ENCODE data around the gene KRTAP19-5.

KRTAP19-5 gene

DNA sequence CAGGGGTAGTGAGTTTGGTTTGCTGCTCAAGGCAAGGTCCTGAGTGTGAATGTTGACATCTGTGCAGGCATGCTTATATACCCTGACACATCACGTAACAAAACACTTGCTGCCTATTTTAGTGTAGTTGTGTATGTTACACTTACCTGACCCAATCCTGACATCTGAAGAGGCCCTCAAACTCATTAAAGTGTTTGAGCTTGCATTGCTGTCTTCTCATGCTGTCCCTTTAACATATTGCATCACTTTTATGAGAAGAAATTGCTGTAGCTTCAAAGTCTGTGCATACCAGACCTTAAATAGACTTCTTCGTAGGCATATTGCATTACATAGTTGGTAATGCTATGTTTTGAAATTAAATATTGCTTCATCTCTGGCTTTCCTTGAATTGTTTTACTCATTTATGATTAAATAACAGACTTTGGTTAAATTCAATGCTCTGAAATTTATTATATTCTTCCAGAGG, 9.9 kb downstream of the KRTAP19-5 start, which contains the start of gene KRTAP19-3:
Gene KRTAP19-3 (minus strand): TSS at position 51 of the 466 bp plus-strand sequence. CDS start 56 bp downstream, outside the sequence.
- H3K4me3 ChIP-seq (replicated peaks; ENCODE audit: low read depth, low read length), result no peak within 1 kb of the TSS
- TF ChIP-seq, protein P1, sequence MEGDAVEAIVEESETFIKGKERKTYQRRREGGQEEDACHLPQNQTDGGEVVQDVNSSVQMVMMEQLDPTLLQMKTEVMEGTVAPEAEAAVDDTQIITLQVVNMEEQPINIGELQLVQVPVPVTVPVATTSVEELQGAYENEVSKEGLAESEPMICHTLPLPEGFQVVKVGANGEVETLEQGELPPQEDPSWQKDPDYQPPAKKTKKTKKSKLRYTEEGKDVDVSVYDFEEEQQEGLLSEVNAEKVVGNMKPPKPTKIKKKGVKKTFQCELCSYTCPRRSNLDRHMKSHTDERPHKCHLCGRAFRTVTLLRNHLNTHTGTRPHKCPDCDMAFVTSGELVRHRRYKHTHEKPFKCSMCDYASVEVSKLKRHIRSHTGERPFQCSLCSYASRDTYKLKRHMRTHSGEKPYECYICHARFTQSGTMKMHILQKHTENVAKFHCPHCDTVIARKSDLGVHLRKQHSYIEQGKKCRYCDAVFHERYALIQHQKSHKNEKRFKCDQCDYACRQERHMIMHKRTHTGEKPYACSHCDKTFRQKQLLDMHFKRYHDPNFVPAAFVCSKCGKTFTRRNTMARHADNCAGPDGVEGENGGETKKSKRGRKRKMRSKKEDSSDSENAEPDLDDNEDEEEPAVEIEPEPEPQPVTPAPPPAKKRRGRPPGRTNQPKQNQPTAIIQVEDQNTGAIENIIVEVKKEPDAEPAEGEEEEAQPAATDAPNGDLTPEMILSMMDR (IDR thresholded peaks at IDR 0.05; ENCODE audit: low read depth, low read length, missing control alignments), result no peak
- DNase-seq (ENCODE audit: extremely low read depth, low read depth), result no peak

DNA sequence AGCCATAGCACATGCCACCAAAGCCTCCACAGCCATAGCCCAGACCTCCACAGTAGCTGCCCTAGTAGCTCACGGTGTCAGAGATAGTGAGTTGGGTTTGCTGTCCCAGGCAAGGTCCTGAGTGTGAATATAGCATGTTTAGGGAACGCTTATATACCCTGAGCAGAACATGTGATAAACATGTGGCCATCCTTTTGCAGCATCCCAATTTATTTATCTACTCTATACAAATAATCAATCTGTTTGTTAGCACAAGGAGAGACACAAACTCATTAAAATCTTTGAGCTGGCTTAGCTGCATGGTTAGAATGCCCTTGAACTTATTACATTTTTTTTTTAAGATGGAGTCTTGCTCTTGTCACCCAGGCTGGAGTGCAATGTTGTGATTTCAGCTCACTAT, 14.6 kb downstream of the KRTAP19-5 start, which contains the start of gene KRTAP19-2:
Gene KRTAP19-2 (minus strand): TSS at position 101 of the 400 bp plus-strand sequence. CDS start 88 bp downstream, at position 13.
- TF ChIP-seq, protein P1 (IDR thresholded peaks at IDR 0.05; ENCODE audit: low read depth, low read length, missing control alignments), result no peak
- DNase-seq (ENCODE audit: extremely low read depth, low read depth), result no peak

DNA sequence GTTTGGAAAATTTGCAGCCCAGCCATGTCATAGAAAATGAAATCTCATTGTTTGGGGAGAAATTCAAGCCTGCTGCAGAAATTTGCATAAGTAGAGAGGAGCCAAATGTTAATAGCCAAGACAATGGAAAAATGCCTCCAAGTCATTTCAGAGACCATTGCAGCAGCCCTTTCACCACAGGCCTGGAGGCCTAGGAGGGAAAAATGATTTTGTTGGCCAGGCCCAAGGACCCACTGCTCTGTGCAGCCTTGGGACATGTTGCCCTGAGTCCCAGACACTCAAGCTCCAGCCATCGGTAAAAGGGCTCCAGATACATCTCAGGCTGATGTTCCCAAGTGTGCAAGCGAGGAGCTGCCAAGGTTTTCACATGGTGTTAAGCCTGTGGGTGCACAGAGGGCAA, 15.8 kb downstream of the KRTAP19-5 start:
- DNase-seq (ENCODE audit: extremely low read depth, low read depth), result no peak
- TF ChIP-seq, protein P1 (IDR thresholded peaks at IDR 0.05; ENCODE audit: low read depth, low read length, missing control alignments), result no peak
- no peak overlapping the region for H3K4me3 ChIP-seq (replicated peaks; ENCODE audit: low read depth, low read length)

More for the DNA sequence above, 14.6 kb downstream of the KRTAP19-5 start, which contains the start of gene KRTAP19-2:
- no peak within 1 kb of the TSS for H3K4me3 ChIP-seq (replicated peaks; ENCODE audit: low read depth, low read length)

DNA sequence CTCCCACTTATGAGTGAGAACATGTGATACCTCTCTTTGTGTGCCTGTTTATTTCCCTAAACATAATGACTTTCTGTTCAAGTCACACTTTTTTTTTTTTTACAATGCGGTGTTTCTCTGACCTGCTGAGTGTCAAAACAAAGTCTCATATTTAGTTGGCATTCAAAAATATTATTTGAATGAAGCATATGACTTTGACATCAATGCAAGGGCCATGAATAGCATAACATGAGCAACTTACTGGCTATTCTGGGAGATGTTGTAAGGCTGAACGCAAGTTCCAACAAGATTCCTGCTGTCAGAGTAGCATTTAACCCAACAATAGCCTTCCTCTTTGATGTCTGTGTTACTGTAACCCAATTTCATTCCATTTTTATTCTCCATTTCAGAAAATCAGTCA, 19.8 kb downstream of the KRTAP19-5 start:
- DNase-seq (ENCODE audit: extremely low read depth, low read depth), result no peak
- TF ChIP-seq, protein P1 (IDR thresholded peaks at IDR 0.05; ENCODE audit: low read depth, low read length, missing control alignments), result no peak

DNA sequence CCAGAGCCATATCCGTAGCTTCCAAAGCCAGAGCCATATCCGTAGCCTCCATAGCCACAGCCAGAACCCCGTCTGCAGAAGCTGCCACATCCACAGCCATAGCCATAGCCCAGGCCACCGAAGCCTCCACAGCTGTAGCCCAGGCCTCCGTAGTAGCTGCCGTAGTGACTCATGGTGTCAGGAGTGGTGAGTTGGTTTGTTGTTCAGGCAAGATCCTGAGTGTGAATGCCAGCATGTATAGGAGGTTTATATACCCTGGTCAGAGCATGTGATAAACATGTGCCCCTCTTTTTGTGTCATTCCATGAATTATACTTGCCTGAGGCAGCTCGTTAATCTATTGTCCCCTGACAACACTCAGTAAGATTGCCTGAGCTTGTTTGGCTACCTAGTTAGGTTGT, 21.8 kb downstream of the KRTAP19-5 start, which contains the start of gene KRTAP19-1:
Gene KRTAP19-1 (minus strand): TSS at position 223 of the 400 bp plus-strand sequence. CDS start 50 bp downstream, at position 173.
- DNase-seq (ENCODE audit: extremely low read depth, low read depth), result no peak
- no peak within 1 kb of the TSS for H3K4me3 ChIP-seq (replicated peaks; ENCODE audit: low read depth, low read length)
- TF ChIP-seq, protein P1 (IDR thresholded peaks at IDR 0.05; ENCODE audit: low read depth, low read length, missing control alignments), result no peak

More for the DNA sequence above, 19.8 kb downstream of the KRTAP19-5 start:
- no peak overlapping the region for H3K4me3 ChIP-seq (replicated peaks; ENCODE audit: low read depth, low read length)

DNA sequence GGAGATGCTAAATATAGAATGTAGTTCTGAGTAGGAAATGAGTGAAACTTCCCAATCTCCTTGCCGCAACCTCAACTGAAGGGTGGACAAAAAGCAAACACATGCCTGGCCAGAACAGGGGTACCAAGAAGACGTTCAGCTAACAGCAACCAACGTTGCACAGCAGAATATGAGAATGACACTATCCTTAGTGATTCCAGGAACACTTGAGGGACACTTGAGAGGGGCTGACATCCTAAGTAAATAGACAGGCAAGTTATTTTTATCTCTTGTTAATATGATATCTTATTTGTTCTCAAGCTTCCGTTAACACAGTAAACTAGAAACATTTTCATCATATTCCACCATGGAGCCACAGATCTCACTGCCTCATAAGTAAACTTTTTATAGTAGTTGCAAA, 22.7 kb downstream of the KRTAP19-5 start:
- no peak for DNase-seq (ENCODE audit: extremely low read depth, low read depth)
- TF ChIP-seq, protein P1 (IDR thresholded peaks at IDR 0.05; ENCODE audit: low read depth, low read length, missing control alignments), result no peak

More for the DNA sequence above, 22.7 kb downstream of the KRTAP19-5 start:
- H3K4me3 ChIP-seq (replicated peaks; ENCODE audit: low read depth, low read length), result no peak overlapping the region
